Right lobe of liver (tissue), 4 donors: ENCODE results near the gene FGGY.

Experiments used
- CTCF ChIP-seq, 4 donors: fragments of 200-600 bp in 3 of 4; fragments of 450-650 bp in 1 of 4; IDR thresholded peaks; one replicate each; pipeline versions ENCODE4 v1.5.1 to v1.8.0; 2016 to 2022; ENCODE audit warnings: antibody characterized with exemption in 4 of 4, mild to moderate bottlenecking in 2 of 4
- POLR2A ChIP-seq: fragments of 450-650 bp; IDR thresholded peaks from one replicate; pipeline ENCODE4 v1.6.1; 2017; ENCODE audit warnings: antibody characterized with exemption, mild to moderate bottlenecking
- donor health status: DM: no; HTN: no; CAD: no.
- donor health status: DM: no; HTN: no; CAD: no.
- donor health status: DM: no; HTN: yes; CAD: no.

DNA sequence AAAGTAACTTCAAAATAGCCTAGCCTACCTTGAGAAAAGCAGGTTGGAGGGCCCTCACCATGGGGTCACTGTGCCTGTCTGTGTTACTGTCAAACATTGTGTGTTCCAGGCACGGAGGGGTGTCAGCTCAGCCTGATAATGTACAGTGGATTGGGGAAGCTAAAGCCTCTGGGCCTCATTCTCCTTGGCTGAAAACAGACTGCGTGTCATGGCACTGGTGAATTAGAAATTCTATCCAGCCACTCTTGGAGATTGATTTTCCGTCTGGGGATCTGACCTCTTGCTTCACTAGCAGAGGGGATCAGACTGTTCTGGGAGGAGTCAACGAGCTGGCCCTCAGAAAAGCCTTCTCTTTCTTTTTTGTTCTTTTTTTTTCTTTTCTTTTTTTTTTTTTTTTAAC, 394.4 kb downstream of the FGGY start:
- TF ChIP-seq CTCF (IDR thresholded peaks at IDR 0.05): no peak
- no peak for TF ChIP-seq POLR2A
